GM12874 (cell line): ENCODE data around the gene STXBP2.
A peak's percentile ranks its signal among the peaks of the same experiment; 100 is the strongest.

Experiments
- TF ChIP-seq, protein P1 (sequence below): IDR thresholded peaks from 2 replicates; pipeline ENCODE4 v1.5.1; 2011; ENCODE audit warnings: low read depth, mild to moderate bottlenecking, control low read depth, low read length, moderate library complexity; ENCODE audit not compliant: insufficient read depth

The STXBP2 gene

DNA sequence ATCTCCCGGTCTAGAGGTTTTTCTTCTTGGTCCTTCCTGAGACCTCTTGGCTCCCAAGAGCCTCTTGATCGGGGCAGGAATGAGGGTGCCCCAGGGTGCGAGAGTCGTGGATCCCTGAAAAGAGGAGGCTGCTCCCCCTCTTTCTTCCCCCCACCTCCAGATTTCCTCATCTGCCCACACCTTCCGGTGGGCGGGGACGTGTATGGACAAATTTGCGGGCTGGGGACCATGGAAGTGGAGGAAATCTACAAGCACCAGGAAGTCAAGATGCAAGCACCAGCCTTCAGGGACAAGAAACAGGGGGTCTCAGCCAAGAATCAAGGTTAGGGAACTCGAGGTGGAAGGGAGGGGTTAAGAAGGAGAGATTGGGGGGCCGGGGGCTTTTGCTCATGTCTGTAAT, 39.9 kb downstream of the STXBP2 start, which contains the start of gene MCEMP1:
MCEMP1 (plus strand) TSS at position 237 of the 400 bp plus-strand sequence; CDS start at position 268, 31 bp downstream.
- TF ChIP-seq, protein P1, sequence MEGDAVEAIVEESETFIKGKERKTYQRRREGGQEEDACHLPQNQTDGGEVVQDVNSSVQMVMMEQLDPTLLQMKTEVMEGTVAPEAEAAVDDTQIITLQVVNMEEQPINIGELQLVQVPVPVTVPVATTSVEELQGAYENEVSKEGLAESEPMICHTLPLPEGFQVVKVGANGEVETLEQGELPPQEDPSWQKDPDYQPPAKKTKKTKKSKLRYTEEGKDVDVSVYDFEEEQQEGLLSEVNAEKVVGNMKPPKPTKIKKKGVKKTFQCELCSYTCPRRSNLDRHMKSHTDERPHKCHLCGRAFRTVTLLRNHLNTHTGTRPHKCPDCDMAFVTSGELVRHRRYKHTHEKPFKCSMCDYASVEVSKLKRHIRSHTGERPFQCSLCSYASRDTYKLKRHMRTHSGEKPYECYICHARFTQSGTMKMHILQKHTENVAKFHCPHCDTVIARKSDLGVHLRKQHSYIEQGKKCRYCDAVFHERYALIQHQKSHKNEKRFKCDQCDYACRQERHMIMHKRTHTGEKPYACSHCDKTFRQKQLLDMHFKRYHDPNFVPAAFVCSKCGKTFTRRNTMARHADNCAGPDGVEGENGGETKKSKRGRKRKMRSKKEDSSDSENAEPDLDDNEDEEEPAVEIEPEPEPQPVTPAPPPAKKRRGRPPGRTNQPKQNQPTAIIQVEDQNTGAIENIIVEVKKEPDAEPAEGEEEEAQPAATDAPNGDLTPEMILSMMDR: no peak

DNA sequence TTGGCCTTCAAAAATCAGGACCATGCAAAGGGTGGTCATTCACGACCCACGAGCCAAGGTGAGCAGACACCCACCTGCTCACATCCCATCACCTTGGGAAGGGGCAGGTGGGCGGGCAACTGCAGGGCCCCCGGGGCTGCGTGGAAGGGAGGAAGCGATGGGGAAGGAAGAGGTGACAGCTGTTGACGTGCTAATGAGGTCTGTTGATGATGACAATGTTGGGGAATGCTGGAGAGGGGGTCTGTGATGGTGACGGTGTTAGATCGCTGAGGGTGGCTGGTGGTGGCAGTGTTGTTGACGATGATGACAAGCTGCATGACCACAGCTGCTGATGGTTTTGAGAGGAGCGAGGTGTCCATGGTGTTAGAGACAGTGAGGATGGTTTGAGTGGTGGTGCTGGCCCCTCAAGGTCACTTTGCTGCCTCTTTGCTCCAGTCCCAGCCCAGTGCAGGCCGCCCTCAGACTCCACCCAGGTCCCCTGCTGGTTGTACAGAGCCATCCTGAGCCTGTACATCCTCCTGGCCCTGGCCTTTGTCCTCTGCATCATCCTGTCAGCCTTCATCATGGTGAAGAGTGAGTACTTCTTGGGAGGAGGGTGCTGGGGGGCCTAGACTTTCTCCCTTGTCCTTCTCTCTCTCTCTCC, 40.9 kb downstream of the STXBP2 start:
- TF ChIP-seq, protein P1: 0 out of 2 replicates have a peak, but pooled peaks have one; percentile 10

DNA sequence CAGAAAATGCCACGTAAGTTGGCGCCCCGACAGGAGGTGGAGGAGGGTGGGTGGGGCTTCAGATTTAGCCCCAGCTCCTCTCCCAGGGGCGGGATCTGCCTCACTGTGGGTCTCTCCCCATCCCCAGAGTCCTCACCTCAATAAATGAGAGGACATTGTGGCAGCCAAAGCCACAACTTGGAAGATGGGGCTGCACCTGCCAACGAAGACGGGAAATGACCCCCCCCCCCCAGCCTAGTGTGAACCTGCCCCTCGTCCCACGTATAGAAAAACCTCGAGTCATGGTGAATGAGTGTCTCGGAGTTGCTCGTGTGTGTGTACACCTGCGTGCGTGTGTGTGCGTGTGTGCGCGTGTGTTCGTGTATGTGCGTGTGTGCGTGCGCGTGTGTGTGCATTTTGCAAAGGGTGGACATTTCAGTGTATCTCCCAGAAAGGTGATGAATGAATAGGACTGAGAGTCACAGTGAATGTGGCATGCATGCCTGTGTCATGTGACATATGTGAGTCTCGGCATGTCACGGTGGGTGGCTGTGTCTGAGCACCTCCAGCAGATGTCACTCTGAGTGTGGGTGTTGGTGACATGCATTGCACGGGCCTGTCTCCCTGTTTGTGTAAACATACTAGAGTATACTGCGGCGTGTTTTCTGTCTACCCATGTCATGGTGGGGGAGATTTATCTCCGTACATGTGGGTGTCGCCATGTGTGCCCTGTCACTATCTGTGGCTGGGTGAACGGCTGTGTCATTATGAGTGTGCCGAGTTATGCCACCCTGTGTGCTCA, 42.3 kb downstream of the STXBP2 start:
- TF ChIP-seq, protein P1: peak; percentile 65

DNA sequence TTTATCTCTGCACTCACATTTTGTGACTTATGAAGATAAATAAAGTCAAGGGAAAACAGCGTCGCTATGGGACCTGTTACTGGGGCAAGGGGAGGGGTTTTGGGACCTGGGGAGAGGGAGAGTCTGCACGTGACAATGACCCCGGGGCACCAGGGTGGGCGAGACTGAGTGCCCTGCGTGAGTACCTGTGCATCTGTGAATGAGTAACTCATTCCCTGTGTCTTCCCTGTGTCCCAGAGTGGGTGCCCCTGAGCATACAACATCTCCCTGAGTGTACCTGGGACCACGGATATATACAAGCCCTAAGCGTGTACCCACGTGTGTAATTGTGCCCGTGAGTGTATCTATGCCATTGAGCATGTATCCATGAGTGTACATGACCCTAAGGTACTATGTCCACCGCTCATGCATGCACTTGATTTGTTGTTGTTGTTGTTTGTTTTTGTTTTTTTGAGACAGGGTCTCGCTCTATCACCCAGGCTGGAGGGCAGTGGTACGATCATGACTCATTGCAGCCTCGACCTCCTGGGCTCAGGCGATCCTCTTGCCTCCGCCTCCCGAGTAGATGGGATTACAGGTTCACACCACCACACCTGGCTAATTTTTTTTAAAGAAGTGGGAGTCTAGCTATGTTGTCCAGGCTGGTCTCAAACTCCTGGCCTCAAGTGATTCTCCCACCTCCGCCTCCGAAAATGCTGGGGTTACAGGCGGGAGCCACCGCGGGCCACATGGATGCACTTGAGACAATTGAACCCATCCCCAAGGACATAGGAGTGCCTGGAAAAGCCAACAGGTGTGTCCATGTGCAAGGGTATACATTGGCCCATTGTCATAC, 43.1 kb downstream of the STXBP2 start:
- TF ChIP-seq, protein P1: no peak

DNA sequence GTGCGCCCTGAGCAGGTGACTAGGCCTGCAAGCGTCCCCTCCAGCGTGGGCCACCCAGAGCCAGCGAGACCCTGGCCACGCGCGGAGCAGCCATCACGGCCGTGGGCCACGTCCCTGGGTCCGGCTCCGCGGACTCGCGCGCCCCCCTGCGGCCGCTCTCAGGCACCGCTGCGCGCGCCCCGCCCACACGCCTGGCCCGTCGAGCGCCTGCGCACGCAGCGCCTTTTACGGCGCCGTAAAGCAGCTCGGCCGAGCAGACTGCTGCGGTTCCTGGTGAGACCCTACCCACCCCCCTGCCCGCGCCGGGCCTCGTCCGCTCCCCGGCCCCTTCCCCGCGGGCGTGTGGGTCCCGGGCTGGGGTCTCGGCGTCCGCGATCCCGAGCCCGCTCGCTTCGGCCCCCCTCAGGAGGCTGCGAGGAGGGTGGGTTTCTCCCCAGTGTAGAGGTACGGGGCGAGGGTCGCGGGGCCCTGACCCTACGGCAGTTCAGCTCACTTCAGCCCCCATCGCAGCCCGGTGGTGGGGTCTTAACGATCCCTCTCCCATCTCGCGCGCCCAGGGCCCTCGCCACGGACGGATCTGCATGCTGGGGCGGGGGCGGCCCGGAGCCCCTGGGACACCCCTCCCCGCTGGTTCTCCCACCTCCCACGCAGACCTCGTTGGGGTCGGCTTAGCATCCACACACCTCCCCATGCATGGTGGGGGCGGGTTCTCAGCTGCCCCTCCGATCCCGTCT, 43.9 kb downstream of the STXBP2 start, which contains the start of gene TRAPPC5:
TRAPPC5 (plus strand) TSS at position 228 of the 734 bp plus-strand sequence. CDS start 1,421 bp downstream, outside the sequence.
- TF ChIP-seq, protein P1: peak; percentile 96

DNA sequence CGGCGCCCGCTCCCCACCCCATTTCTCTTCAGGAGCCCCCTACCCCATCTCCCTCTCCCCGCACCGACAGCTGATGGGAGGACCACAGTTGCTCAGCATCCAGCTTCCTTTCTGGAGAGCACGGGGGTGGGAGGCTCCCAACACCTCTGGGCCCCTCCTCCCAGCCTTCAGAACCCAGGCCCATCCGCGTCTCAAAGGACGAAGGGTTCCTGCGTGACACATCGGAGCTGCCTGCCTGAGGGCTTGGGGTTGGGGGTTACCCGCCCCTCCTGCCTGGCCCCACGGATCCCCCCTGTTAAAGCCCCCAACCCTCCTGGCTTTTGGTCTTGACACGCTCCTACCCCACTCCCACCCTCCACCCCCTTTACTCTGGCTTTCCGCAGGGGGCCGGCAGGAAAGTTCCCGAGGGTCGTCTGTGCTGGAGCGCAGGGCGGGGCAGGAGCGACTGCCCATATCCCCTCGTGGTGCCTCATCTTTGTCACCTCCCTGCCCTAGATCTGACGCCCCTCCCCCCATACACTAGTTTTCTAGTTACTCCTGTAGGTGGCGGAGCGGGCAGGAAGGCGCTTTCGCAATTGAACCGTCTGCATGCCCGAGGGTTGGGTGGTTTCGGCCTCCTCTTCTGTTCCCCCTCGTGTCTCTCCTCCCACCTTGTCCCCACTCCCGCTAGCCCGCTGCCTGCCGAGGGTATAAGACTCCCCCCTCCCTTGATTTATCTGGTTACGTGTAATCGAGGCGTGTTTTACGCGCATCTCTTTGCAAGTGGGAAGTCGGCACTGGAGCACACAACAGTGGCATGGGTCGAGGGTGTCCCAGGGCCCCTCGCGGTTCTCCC, 44.6 kb downstream of the STXBP2 start:
- TF ChIP-seq, protein P1: peak; percentile 75
